OCI-LY3 (cell line): Measurements from ENCODE around the gene STARD3.

Experiments
- EZH2phosphoT487 ChIP-seq: fragments of 200-600 bp; shearing (Covaris generic); IDR thresholded peaks from 2 replicates; pipeline ENCODE4 v1.6.1; 2018; ENCODE audit warnings: antibody characterized with exemption, mixed run types, low read depth
- TF ChIP-seq, protein P1 (sequence below): fragments of 200-600, 300-600 bp; sonication (generic); IDR thresholded peaks from 2 replicates; pipeline ENCODE4 v1.5.1; 2014; ENCODE audit warnings: antibody characterized with exemption, low read length, low read depth

- TF ChIP-seq, protein P1, sequence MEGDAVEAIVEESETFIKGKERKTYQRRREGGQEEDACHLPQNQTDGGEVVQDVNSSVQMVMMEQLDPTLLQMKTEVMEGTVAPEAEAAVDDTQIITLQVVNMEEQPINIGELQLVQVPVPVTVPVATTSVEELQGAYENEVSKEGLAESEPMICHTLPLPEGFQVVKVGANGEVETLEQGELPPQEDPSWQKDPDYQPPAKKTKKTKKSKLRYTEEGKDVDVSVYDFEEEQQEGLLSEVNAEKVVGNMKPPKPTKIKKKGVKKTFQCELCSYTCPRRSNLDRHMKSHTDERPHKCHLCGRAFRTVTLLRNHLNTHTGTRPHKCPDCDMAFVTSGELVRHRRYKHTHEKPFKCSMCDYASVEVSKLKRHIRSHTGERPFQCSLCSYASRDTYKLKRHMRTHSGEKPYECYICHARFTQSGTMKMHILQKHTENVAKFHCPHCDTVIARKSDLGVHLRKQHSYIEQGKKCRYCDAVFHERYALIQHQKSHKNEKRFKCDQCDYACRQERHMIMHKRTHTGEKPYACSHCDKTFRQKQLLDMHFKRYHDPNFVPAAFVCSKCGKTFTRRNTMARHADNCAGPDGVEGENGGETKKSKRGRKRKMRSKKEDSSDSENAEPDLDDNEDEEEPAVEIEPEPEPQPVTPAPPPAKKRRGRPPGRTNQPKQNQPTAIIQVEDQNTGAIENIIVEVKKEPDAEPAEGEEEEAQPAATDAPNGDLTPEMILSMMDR: no peak
- no peak for TF ChIP-seq EZH2phosphoT487
Measured at GRCh38 chr17:39632153-39632941, 4.6 kb upstream of the STARD3 start.
